ENCODE measurements around the gene RUBCN. TPM values are rescaled to one million over a fixed set of nuclear protein-coding genes. Genes with fewer than 3 reads are reported as not detected.
A peak's percentile ranks its signal among the peaks of the same experiment; 100 is the strongest.

The RUBCN gene
- total and polyA plus RNA-seq, 11 donors: 14.9 to 53.4 (median 36.9) TPM

- ATAC-seq: no peak
- Histone ChIP-seq H3K4me1 (peaks cover 7 to 68% (median 38%) of the 10 kb centered on the region in 12 donors), H3K4me3 (no peak overlapping the region), H3K9me3 (no peaks in the 10 kb centered on the region), H3K27ac (peak overlapping the region in 2 of 12 donors; percentile 13 to 98), H3K27me3 (no peaks in the 10 kb centered on the region), H3K36me3 (peaks cover 0 to 21% (median 17%) of the 10 kb centered on the region in 9 donors)
- peak in 3 of 12 donors; percentile 13 to 29 (median 18) for TF ChIP-seq CTCF (IDR thresholded peaks at IDR 0.05)
- TF ChIP-seq POLR2A (IDR thresholded peaks at IDR 0.05): no peak
- 78 to 84% (median 80%) methylated on average over 3 of the region's 3 CpGs for WGBS, 4 donors
- no peak for DNase-seq
- intact Hi-C loops (cut with DNase I): loop anchor here in 2 of 10 donors (5.0 kb wide), 2 partner anchors 34 to 41 kb away; no protein-coding TSS in a partner anchor
Measured at GRCh38 chr3:197753263-197753662, 16.6 kb upstream of the RUBCN start.

GRCh38 chr3:197752107-197752506 lies 15.4 kb upstream of the RUBCN start:
- Histone ChIP-seq H3K27ac (peak overlapping the region in 11 of 12 donors; percentile 95 to 99 (median 97)), H3K4me3 (peak overlapping the region in 9 of 12 donors; percentile 68 to 95 (median 86)), H3K27me3 (no peaks in the 10 kb centered on the region), H3K36me3 (peaks cover 0 to 9% (median 6%) of the 10 kb centered on the region in 9 donors), H3K4me1 (peaks cover 9 to 71% (median 42%) of the 10 kb centered on the region in 12 donors), H3K9me3 (no peaks in the 10 kb centered on the region)
- 73 to 86% (median 77%) methylated on average over 5 of the region's 5 CpGs for WGBS, 4 donors
- DNase-seq: no peak
- ATAC-seq: no peak
- TF ChIP-seq CTCF (IDR thresholded peaks at IDR 0.05) (no peak), POLR2A (IDR thresholded peaks at IDR 0.05) (no peak)
- intact Hi-C loops (cut with DNase I): loop anchor here in 2 of 10 donors (5.0 kb wide), 2 partner anchors 35 to 40 kb away; no protein-coding TSS in a partner anchor

GRCh38 chr3:197750858-197751737 lies 14.4 kb upstream of the RUBCN start:
- H3K4me3 ChIP-seq: peak overlapping the region; percentile 68 to 98 (median 86)
- H3K27me3 ChIP-seq: no peaks in the 10 kb centered on the region
- ATAC-seq: peak in 3 of 4 donors; percentile 10 to 33 (median 12)
- peak overlapping the region; percentile 95 to 99 (median 96) for H3K27ac ChIP-seq
- TF ChIP-seq POLR2A (IDR thresholded peaks at IDR 0.05): peak in 1 of 2 donors; percentile 24
- peak in 2 of 12 donors; percentile 0 to 1 for TF ChIP-seq CTCF (IDR thresholded peaks at IDR 0.05)
- H3K36me3 ChIP-seq: no peaks in the 10 kb centered on the region
- intact Hi-C loops (cut with DNase I): loop anchor here in 4 of 10 donors (2.0 to 5.0 kb wide), 3 partner anchors 36 to 40 kb away; partner anchors contain the start of gene LRCH3 (in 2 of the 4)
- H3K9me3 ChIP-seq: no peaks in the 10 kb centered on the region
- H3K4me1 ChIP-seq: peaks cover 11 to 71% (median 39%) of the 10 kb centered on the region in 12 donors
- peak; percentile 57 to 80 (median 72) for DNase-seq
- 4 to 10% (median 5%) methylated on average over 35 to 36 of the region's 36 CpGs for WGBS, 4 donors

GRCh38 chr3:197750396-197750831 lies 13.7 kb upstream of the RUBCN start:
- H3K36me3 ChIP-seq: no peaks in the 10 kb centered on the region
- TF ChIP-seq CTCF (IDR thresholded peaks at IDR 0.05) (peak in 3 of 12 donors; percentile 8 to 29 (median 22)), POLR2A (IDR thresholded peaks at IDR 0.05) (no peak)
- DNase-seq (peak; percentile 59 to 87 (median 73)), ATAC-seq (peak; percentile 57 to 71 (median 68))
- H3K27me3 ChIP-seq: no peaks in the 10 kb centered on the region
- intact Hi-C loops (cut with DNase I): loop anchor here in 4 of 10 donors (2.0 to 5.0 kb wide), 3 partner anchors 37 to 40 kb away; partner anchors contain the start of gene LRCH3 (in 2 of the 4)
- no peaks in the 10 kb centered on the region for H3K9me3 ChIP-seq
- peaks cover 11 to 70% (median 40%) of the 10 kb centered on the region in 12 donors for H3K4me1 ChIP-seq
- peak overlapping the region; percentile 68 to 98 (median 86) for H3K4me3 ChIP-seq
- H3K27ac ChIP-seq: peak overlapping the region; percentile 95 to 99 (median 96)
- WGBS, 4 donors: 0 to 1% (median 0%) methylated on average over 38 to 43 of the region's 43 CpGs

Data from heart left ventricle (tissue), 16 donors.